ENCODE measurements around the gene BIRC3.
"Not testable (repeated sequence)": the region's sequence is repeated elsewhere in the genome, so short reads cannot be mapped to it uniquely, and the experiment has no call there.

BIRC3 gene

GRCh38 chr11:102295045-102295444 is 22.2 kb upstream of the BIRC3 start:
- DNase-seq (ENCODE audit: low spot score) = no peak

- DNase-seq (ENCODE audit: low spot score) = not testable (repeated sequence)
Measured at GRCh38 chr11:102296757-102297156, 20.5 kb upstream of the BIRC3 start.

GRCh38 chr11:102300837-102301236 is 16.4 kb upstream of the BIRC3 start:
- DNase-seq (ENCODE audit: low spot score) = not testable (repeated sequence)

- DNase-seq (ENCODE audit: low spot score) = no peak
Measured at GRCh38 chr11:102302241-102302640, 15.0 kb upstream of the BIRC3 start.

- DNase-seq (ENCODE audit: low spot score) = no peak
Measured at GRCh38 chr11:102304686-102305085, 12.6 kb upstream of the BIRC3 start.

GRCh38 chr11:102305352-102306047 is 11.8 kb upstream of the BIRC3 start:
- no peak for DNase-seq (ENCODE audit: low spot score)

- DNase-seq (ENCODE audit: low spot score) = no peak
Measured at GRCh38 chr11:102306048-102306597, 11.2 kb upstream of the BIRC3 start.

GRCh38 chr11:102306817-102307726 is 10.2 kb upstream of the BIRC3 start:
- DNase-seq (ENCODE audit: low spot score) = no peak

GRCh38 chr11:102307727-102308038 is 9.6 kb upstream of the BIRC3 start:
- DNase-seq (ENCODE audit: low spot score) = no peak

- no peak for DNase-seq (ENCODE audit: low spot score)
Measured at GRCh38 chr11:102309621-102310541, 7.4 kb upstream of the BIRC3 start.

GRCh38 chr11:102312667-102313066 is 4.6 kb upstream of the BIRC3 start:
- DNase-seq (ENCODE audit: low spot score) = no peak

- DNase-seq (ENCODE audit: low spot score) = no peak
Measured at GRCh38 chr11:102313238-102313940, 3.9 kb upstream of the BIRC3 start.

- DNase-seq (ENCODE audit: low spot score) = no peak
Measured at GRCh38 chr11:102314784-102315183, 2.5 kb upstream of the BIRC3 start.

GRCh38 chr11:102316346-102316904 is 859 bp upstream of the BIRC3 start:
- no peak for DNase-seq (ENCODE audit: low spot score)

- DNase-seq (ENCODE audit: low spot score) = no peak
Measured at GRCh38 chr11:102317768-102318103, 452 bp downstream of the BIRC3 start.

- no peak for DNase-seq (ENCODE audit: low spot score)
Measured at GRCh38 chr11:102318469-102318868, 1.2 kb downstream of the BIRC3 start.

- no peak for DNase-seq (ENCODE audit: low spot score)
Measured at GRCh38 chr11:102319544-102319943, 2.3 kb downstream of the BIRC3 start.

- no peak for DNase-seq (ENCODE audit: low spot score)
Measured at GRCh38 chr11:102320188-102320587, 2.9 kb downstream of the BIRC3 start.

- DNase-seq (ENCODE audit: low spot score) = no peak
Measured at GRCh38 chr11:102320679-102321078, 3.4 kb downstream of the BIRC3 start.

- DNase-seq (ENCODE audit: low spot score) = no peak
Measured at GRCh38 chr11:102322560-102322959, 5.3 kb downstream of the BIRC3 start.

GRCh38 chr11:102323542-102324251 is 6.4 kb downstream of the BIRC3 start:
- no peak for DNase-seq (ENCODE audit: low spot score)
